Jurkat, Clone E6-1 (cell line): Measurements from ENCODE around the gene ISM1.

Experiments
- DNase-seq: peaks from one replicate; pipeline ENCODE4 v3.0.0-alpha.2; 2011; ENCODE audit warnings: low read depth, low spot score
- H3K4me3 ChIP-seq: 2 replicates; pipeline ENCODE4 v1.5.1; 2011; ENCODE audit warnings: mild to moderate bottlenecking, low read length, control low read depth, moderate library complexity

ISM1 gene

GRCh38 chr20:13249798-13250170, 28.7 kb downstream of the ISM1 start:
- DNase-seq: no peak
- H3K4me3 ChIP-seq: no peak overlapping the region

DNA sequence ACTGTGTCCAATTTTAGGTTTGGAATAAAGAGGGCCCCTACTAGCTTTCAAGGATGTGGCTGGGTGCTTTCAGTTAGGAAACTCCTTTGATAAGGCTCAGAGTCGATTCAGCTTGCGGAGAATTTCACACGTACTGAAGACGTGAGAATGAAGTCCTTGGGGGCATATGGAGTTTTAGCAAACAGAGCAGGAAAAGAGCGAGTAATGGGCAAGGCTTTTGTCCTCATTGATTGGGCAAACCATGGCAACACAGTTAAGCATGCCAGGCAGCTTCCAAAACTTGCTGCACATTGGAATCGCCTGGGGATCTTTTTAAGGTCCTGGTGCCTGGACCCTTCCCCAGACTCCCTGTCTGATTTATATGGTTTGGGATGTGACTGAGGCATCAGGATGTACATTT, 29.2 kb downstream of the ISM1 start:
- no peak overlapping the region for H3K4me3 ChIP-seq
- no peak for DNase-seq

DNA sequence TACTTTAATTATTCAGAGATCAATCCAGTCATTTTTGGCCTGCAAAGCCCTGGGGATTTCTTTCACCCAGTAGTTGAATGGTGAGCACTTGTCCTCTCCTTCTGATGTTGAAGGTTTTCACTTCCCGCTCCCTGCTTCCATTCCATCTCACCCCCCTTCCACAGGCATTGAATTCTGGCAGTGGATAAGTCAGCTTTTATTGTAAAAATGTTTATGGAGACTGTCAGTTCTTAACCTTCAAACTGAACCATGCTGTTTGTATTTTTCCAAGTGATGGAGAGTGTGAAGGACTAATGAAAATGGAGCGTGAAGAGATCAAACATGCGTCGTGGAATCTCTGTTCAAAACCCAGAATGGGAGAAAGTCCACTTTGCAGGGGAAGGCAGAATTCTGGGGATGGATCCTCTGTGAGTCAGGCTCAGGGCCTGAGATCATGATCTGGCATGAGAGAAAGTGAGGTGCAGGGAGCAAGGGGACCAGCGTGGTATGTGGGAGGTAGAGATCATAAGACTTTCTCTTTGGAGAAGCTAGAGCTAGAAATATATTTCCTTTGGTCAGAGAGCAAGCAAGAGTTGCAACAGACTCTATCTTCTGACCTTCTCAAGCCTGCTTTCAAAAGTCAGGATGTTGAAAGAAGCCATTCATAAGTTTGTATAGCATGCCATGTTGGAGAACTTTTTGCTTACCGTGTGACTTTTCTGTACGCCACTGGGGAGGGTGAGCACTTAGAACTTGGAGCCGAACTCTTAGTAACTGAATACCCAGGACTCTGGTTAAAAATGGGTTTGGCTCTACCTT, 30.2 kb downstream of the ISM1 start:
- DNase-seq: no peak
- no peak overlapping the region for H3K4me3 ChIP-seq

DNA sequence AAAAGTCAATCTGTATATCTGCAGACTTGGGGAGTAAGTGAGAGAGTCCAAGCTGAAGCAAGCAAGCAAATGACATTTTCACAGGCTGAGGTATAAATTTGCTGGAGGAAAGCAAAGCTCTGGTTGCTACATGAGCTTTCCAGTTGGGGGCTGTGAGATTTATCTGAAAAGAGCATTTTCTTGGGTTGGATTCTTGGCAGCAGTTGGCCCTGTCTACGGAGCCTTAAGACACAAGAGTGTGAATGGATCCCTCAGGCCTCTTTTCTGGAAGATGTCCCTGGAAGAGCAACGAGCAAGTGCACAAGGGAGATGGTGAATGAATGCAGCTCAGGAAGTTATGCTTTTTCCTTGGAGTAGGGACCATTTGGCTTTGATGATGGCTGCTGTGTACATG, 30.8 kb downstream of the ISM1 start:
- no peak for DNase-seq
- H3K4me3 ChIP-seq: no peak overlapping the region

- no peak overlapping the region for H3K4me3 ChIP-seq
- DNase-seq: no peak
Measured at GRCh38 chr20:13255356-13255755, 34.3 kb downstream of the ISM1 start.

- H3K4me3 ChIP-seq: no peak overlapping the region
- DNase-seq: peak; percentile 37
Measured at GRCh38 chr20:13256606-13257005, 35.5 kb downstream of the ISM1 start.

DNA sequence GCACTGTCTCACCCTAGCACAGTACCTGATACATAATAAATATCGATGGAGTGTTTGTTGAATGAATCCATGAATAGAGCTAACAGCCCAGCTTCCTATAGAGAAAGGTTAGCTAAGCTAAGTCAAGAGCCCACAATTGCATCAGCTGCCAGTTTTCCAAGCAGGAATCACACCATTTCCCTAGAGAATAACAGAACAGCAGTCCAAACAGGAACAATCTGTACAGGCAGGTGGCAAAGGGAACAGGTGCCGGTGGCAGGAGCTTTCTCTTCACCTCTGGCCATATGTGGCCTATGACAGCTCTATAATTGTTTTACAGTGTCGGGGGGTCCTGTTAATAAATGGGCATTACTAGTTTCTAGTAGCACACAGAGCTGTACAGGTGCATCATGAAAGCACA, 38.8 kb downstream of the ISM1 start:
- H3K4me3 ChIP-seq: no peak overlapping the region
- DNase-seq: no peak

DNA sequence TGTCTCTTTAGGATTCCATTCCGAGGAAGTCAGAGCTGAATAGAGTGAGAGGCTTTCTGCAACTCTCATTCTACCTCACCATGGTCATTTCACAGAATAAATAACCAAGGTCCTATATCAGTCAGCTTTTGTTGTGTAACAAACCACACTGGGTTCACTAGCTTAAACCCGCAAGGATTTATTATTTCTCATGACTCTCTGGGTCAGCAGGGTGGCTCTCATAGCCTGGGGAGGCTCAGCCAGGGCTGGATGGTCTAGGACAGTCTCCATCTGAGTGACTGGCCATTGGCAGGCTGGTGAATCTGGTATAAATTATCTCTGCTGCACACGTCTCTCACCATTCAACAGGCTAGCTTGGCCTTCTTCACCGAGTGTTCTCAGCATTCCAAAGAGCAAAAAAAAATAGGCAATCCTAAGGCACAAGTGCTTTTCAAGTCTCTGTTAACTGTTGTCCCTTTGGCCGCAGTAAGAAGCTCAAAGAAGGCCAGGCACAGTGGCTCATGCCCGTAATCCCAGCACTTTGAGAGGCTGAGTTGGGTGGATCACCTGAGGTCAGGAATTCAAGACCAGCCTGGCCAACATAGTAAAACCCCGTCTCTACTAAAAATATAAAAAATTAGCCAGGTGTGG, 39.7 kb downstream of the ISM1 start:
- no peak overlapping the region for H3K4me3 ChIP-seq
- DNase-seq: no peak

GRCh38 chr20:13261460-13262301, 40.6 kb downstream of the ISM1 start:
- DNase-seq: peak; percentile 58
- no peak overlapping the region for H3K4me3 ChIP-seq

DNA sequence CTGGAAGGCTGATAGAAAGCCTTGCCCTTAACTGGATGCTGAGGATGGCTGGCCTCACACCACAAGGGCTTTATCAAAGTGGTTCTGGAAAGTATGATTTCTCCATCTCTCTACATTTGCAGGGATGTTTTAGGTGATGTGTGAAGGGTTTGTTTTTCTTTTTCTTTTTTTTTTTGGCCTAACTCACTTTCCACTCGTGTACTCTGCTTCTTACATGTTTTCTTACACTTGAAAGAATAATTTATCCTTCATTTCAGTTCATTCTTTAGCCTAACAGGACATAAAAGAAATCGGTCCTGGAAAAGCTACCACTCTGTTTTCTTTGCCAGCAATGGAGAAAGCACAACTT, 41.2 kb downstream of the ISM1 start:
- H3K4me3 ChIP-seq: no peak overlapping the region
- DNase-seq: no peak

DNA sequence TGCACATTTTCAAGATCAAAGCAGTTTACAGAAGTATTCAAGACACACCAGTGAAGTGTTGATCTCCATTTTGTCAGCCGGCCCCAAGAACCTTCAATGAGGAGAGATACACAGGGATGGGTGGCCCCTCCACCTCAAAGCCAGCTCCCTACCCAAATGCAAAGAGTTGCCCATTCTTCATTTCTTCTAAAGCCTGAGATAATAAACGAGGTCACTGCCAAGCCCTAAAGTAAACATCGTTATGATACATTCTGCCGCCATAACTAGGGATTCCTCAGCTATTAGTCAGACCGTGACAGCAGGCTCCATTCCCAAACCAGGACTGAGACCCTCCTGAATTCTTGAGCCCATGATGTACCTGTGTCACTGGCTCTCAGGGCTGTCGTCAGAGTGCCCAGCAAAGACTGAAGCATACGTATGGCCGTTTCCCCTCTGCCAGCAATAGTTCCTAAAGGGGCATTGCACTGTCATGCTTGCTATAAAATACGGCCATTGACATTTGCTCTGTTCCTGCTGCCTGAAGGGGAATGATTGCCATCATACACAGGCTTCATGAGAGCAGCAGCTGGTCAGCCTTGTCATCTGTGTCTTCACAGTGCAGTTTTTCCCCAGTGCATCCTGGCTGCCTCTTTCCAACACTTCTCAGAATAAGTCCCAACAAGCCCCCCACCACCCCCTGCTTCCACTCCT, 41.7 kb downstream of the ISM1 start:
- no peak for DNase-seq
- H3K4me3 ChIP-seq: no peak overlapping the region

GRCh38 chr20:13263451-13263850, 42.4 kb downstream of the ISM1 start:
- no peak overlapping the region for H3K4me3 ChIP-seq
- peak; percentile 88 for DNase-seq

- DNase-seq: peak; percentile 89
- no peak overlapping the region for H3K4me3 ChIP-seq
Measured at GRCh38 chr20:13264907-13265306, 43.8 kb downstream of the ISM1 start.

DNA sequence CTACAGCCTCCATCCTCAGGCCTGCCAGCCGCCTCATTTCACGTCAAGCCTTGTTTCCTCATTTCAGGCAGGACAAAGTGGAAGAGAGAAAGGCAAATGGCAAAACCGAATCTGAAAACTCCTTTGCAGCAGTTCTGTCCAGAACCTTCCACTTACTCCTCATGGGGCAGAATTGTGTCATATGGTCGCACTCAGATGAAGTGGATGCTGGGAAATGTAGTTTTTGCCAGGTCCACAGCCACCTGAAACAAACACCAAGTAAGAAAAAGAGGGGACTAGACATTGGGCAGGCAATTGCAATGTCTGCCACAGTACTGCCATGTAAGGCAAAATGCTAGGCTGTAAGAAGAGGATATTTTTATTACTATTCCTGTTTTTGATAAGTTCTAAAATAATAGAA, 44.9 kb downstream of the ISM1 start:
- H3K4me3 ChIP-seq: no peak overlapping the region
- DNase-seq: no peak

GRCh38 chr20:13267231-13267630, 46.2 kb downstream of the ISM1 start:
- no peak for DNase-seq

GRCh38 chr20:13268953-13269352, 47.9 kb downstream of the ISM1 start:
- H3K4me3 ChIP-seq: no peak overlapping the region
- DNase-seq: no peak

More at GRCh38 chr20:13267231-13267630, 46.2 kb downstream of the ISM1 start:
- H3K4me3 ChIP-seq: no peak overlapping the region

GRCh38 chr20:13270211-13270610, 49.1 kb downstream of the ISM1 start:
- H3K4me3 ChIP-seq: no peak overlapping the region
- DNase-seq: no peak

DNA sequence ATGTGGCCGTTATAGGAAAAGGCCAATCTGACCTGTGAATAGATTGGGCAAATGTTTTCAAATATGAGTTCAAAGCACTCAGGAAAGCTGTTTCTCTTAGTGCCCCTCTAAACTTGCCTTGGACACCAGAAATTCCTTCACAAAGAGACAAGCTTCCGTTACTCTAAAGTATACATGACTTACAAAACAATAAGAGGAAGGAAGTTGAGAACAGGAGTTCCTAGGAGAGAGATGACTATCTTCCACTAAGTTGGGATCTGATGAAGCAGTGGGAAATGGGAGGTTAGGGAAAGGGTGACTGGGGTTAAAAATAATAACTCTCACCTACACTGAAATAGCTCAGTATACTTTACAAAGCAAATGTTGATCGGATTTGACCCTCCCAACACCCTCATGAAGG, 50.0 kb downstream of the ISM1 start:
- DNase-seq: no peak
- H3K4me3 ChIP-seq: no peak overlapping the region
